Inferior parietal cortex (tissue), 1 donor: ENCODE results near the gene TMEM115.

Source experiments
- DNase-seq: peaks from one replicate; pipeline ENCODE4 v3.0.0-alpha.2; 2016; ENCODE audit errors: extremely low spot score

TMEM115 gene

GRCh38 chr3:50378024-50378423, 18.7 kb upstream of the TMEM115 start:
- DNase-seq, result no peak

- DNase-seq, result no peak
Observed at GRCh38 chr3:50375258-50375931, 16.1 kb upstream of the TMEM115 start.

GRCh38 chr3:50374363-50375257, 15.3 kb upstream of the TMEM115 start:
- DNase-seq, result no peak

GRCh38 chr3:50373146-50374051, 14.1 kb upstream of the TMEM115 start:
- DNase-seq, result no peak

- DNase-seq, result no peak
Observed at GRCh38 chr3:50372349-50372748, 13.0 kb upstream of the TMEM115 start.

GRCh38 chr3:50371133-50371685, 11.9 kb upstream of the TMEM115 start:
- no peak for DNase-seq

- peak; percentile 59 for DNase-seq
Observed at GRCh38 chr3:50370594-50370993, 11.3 kb upstream of the TMEM115 start.

GRCh38 chr3:50369012-50369670, 9.8 kb upstream of the TMEM115 start:
- DNase-seq, result no peak

GRCh38 chr3:50365842-50366220, 6.5 kb upstream of the TMEM115 start:
- DNase-seq, result no peak

GRCh38 chr3:50365080-50365841, 5.9 kb upstream of the TMEM115 start:
- peak; percentile 30 for DNase-seq

- no peak for DNase-seq
Observed at GRCh38 chr3:50364573-50365079, 5.3 kb upstream of the TMEM115 start.

- no peak for DNase-seq
Observed at GRCh38 chr3:50359760-50360110, 414 bp upstream of the TMEM115 start.

- DNase-seq, result no peak
Observed at GRCh38 chr3:50358355-50358910, 888 bp downstream of the TMEM115 start.

GRCh38 chr3:50357481-50357880, 1.8 kb downstream of the TMEM115 start:
- DNase-seq, result no peak

- no peak for DNase-seq
Observed at GRCh38 chr3:50356553-50356952, 2.8 kb downstream of the TMEM115 start.

GRCh38 chr3:50355829-50356552, 3.3 kb downstream of the TMEM115 start:
- DNase-seq, result no peak

- no peak for DNase-seq
Observed at GRCh38 chr3:50354850-50355249, 4.5 kb downstream of the TMEM115 start.

GRCh38 chr3:50354186-50354764, 5.0 kb downstream of the TMEM115 start:
- no peak for DNase-seq
